Lower lobe of right lung (tissue), 2 donors: ENCODE data around the gene DNAJC22. TPM values are rescaled to one million over a fixed set of nuclear protein-coding genes. Genes with fewer than 3 reads are reported as not detected.
A peak's percentile ranks its signal among the peaks of the same experiment; 100 is the strongest.

Experiments
- ATAC-seq, 2 donors: fragments of 200-7000 bp; cut with Tn5 transposase; one replicate each; pipeline ENCODE4 v1.9.1; 2020 to 2022; ENCODE audit warnings: mild to moderate bottlenecking in 2 of 2, moderate library complexity in 2 of 2
- DNase-seq: peaks from one replicate; pipeline ENCODE4 v3.0.0-alpha.2; 2020
- H3K27ac ChIP-seq: fragments of 200-600 bp; one replicate; pipeline ENCODE4 v1.8.0; 2022
- H3K27me3 ChIP-seq: fragments of 200-600 bp; one replicate; pipeline ENCODE4 v1.8.0; 2022; ENCODE audit warnings: low read depth
- H3K36me3 ChIP-seq: fragments of 200-600 bp; one replicate; pipeline ENCODE4 v1.8.0; 2022; ENCODE audit warnings: mild to moderate bottlenecking
- H3K4me1 ChIP-seq: fragments of 200-600 bp; one replicate; pipeline ENCODE4 v1.8.0; 2022
- H3K4me3 ChIP-seq: fragments of 200-600 bp; one replicate; pipeline ENCODE4 v1.8.0; 2022; ENCODE audit warnings: mild to moderate bottlenecking
- H3K9me3 ChIP-seq: fragments of 200-600 bp; one replicate; pipeline ENCODE4 v1.8.0; 2022
- intact Hi-C: fragments of 100-400 bp; cut with DNase I; formaldehyde crosslinking; loops from one replicate; pipeline ENCODE4 v1.11.0; 2022
- long read RNA-seq: library from polyadenylated mRNA; unstranded; transcript quantifications from one replicate; pipeline ENCODE4 v2.0.0, GENCODE V29; 2021
- total RNA-seq: library from RNA; stranded (reverse); fragmentation: NEBNext Ultra II Directional; extraction: Animal tissue kit (Norgen Biotek cat#: 25700); gene quantifications from one replicate; pipeline ENCODE4 v1.2.1, GENCODE V29; 2021
- TF ChIP-seq, protein P1 (sequence below): fragments of 200-600 bp; IDR thresholded peaks from one replicate; pipeline ENCODE4 v1.8.0; 2022; ENCODE audit warnings: antibody characterized with exemption, mild to moderate bottlenecking
- donor health status: DM: no; HTN: yes; CAD: no; lungs with severe emphysema.

DNAJC22 gene
- 0.18 TPM for total RNA-seq
- long read RNA-seq: 0 reads

DNA sequence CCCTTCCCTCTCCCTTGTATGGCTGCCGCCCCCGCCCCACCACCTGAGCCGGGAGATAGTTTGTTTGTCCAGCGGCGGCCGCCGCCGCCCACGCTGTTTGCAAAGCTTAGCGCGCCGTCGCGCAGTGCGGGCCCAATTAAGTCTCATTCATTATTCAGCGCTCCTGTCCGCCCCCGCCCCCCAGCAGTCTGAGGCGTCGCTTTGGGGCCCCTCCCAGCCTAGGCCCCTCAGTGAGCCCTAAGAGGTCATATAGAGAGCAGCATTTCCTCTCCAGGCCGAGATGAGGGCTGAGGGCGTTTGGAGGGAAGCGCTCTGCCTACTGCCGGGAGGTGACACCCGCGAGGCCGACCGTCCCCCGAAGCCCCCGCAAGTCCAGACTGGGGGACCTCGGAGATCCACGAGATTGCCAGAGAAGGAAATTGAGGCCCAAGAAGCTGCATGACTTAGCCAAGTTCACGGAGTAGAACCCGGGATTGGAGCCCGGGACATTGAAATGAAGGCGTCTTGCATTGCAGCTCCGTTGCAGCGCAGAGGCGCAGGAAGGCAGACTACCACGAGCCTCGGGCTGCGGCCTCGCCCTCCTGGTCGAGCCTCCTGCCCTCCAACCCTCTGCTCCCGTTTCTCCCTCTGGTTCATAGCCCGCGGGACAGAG, at the start of gene DNAJC22:
Gene DNAJC22, plus strand, starts transcription at position 230 of the 652 bp plus-strand sequence. CDS start 1,985 bp downstream, outside the sequence.
- DNase-seq: no peak
- no peak within 1 kb of the TSS for H3K27ac ChIP-seq
- ATAC-seq: peak; percentile 2 to 24
- TF ChIP-seq, protein P1, sequence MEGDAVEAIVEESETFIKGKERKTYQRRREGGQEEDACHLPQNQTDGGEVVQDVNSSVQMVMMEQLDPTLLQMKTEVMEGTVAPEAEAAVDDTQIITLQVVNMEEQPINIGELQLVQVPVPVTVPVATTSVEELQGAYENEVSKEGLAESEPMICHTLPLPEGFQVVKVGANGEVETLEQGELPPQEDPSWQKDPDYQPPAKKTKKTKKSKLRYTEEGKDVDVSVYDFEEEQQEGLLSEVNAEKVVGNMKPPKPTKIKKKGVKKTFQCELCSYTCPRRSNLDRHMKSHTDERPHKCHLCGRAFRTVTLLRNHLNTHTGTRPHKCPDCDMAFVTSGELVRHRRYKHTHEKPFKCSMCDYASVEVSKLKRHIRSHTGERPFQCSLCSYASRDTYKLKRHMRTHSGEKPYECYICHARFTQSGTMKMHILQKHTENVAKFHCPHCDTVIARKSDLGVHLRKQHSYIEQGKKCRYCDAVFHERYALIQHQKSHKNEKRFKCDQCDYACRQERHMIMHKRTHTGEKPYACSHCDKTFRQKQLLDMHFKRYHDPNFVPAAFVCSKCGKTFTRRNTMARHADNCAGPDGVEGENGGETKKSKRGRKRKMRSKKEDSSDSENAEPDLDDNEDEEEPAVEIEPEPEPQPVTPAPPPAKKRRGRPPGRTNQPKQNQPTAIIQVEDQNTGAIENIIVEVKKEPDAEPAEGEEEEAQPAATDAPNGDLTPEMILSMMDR: no peak
- H3K4me3 ChIP-seq: peak within 1 kb of the TSS; percentile 45
- H3K9me3 ChIP-seq: no peaks in the 10 kb centered on the region
- H3K27me3 ChIP-seq: peaks cover 94% of the 10 kb centered on the region
- peaks cover 59% of the 10 kb centered on the region for H3K4me1 ChIP-seq
- intact Hi-C loops: no loop called here
- no peaks in the 10 kb centered on the region for H3K36me3 ChIP-seq

DNA sequence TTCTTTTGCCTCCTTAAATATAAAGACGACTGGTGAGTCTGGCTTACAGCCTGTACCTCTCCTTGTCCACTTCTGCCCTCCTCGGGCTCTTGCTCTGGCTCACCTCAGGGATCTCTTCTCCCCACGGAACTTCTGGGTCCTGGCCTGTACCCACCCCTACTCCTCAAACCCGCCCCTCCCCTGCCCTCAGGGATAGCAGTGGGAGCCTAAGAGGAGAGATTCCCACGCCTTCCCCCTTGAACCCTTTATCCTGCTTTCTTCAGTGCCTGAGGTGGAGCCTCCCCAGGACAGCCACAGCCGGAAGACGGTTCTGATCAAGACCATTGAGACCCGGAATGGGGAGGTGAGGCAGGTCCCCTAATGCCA, 49.0 kb upstream of the DNAJC22 start:
- no peaks in the 10 kb centered on the region for H3K36me3 ChIP-seq

DNA sequence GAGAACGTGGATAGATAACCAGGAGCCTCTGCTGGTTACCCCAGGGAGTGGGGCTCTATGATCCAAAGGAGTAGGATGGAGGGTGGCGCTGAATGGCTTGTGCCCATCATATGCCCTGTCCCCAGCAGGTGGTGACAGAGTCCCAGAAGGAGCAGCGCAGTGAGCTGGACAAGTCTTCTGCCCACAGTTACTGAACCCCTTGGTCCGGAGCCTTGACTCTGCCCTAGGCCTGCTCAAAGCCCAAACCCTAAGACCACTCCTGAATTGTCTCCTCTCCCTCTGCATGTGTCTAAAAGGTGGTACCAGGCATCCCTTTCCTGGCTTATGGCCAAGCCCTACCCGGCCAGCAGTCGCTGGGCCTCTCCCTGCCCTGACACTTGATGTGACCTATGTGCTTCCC, 48.5 kb upstream of the DNAJC22 start:
- no peak overlapping the region for H3K4me3 ChIP-seq
- no peaks in the 10 kb centered on the region for H3K36me3 ChIP-seq
- H3K27ac ChIP-seq: no peak overlapping the region
- TF ChIP-seq, protein P1: no peak
- no peaks in the 10 kb centered on the region for H3K9me3 ChIP-seq
- intact Hi-C loops: no loop called here
- ATAC-seq: peak in 1 of 2 donors; percentile 21
- no peak for DNase-seq
- peaks cover 75% of the 10 kb centered on the region for H3K27me3 ChIP-seq
- peaks cover 31% of the 10 kb centered on the region for H3K4me1 ChIP-seq

More for the DNA sequence above, 49.0 kb upstream of the DNAJC22 start:
- H3K4me1 ChIP-seq: peaks cover 36% of the 10 kb centered on the region
- peaks cover 75% of the 10 kb centered on the region for H3K27me3 ChIP-seq
- intact Hi-C loops: no loop called here
- ATAC-seq (no peak), DNase-seq (no peak)
- TF ChIP-seq, protein P1: no peak
- peak overlapping the region; percentile 37 for H3K4me3 ChIP-seq
- no peak overlapping the region for H3K27ac ChIP-seq
- no peaks in the 10 kb centered on the region for H3K9me3 ChIP-seq

DNA sequence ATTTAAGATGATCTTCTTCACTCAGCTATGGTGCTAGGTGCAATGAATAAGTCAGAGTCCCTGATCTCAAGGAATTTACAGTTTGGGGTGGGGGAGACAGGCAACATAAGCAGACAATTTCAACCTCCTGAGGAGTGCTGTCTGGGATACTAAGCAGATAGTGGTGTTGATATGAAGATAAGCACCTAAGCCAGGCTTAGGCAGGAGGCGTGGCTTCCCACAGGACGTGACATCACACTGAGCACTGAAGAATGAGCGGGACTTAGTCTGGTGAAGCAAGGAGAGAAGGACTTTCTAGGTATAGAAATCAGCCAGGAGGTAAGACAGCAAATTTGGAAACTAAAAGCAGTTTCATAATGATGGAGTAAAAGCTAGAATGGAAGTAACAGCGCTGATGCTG, 44.9 kb upstream of the DNAJC22 start:
- DNase-seq (no peak), ATAC-seq (no peak)
- TF ChIP-seq, protein P1: no peak
- no peaks in the 10 kb centered on the region for H3K9me3 ChIP-seq
- H3K4me1 ChIP-seq: peaks cover 10% of the 10 kb centered on the region
- H3K27me3 ChIP-seq: peaks cover 53% of the 10 kb centered on the region
- intact Hi-C loops: no loop called here
- no peak overlapping the region for H3K4me3 ChIP-seq
- H3K36me3 ChIP-seq: no peaks in the 10 kb centered on the region
- no peak overlapping the region for H3K27ac ChIP-seq

DNA sequence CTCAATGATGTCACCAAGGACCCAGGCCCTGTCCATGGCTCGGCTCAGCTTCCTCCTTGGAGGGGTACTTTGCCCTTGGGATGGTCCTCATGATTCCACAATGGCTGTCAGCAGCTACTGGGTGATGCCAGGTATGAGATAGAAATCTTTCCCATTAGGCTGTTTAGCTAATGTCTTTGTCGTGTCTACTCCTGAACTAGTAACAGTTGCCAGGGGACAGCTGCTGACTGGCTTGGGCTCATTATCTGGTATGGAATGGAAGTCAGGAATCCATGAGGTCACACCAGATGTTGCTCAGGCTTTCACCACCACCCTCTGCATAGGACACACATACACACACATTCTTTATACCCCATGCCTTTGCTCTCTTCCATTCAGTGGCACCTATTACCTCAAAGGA, 42.5 kb upstream of the DNAJC22 start:
- H3K4me3 ChIP-seq: no peak overlapping the region
- no peaks in the 10 kb centered on the region for H3K36me3 ChIP-seq
- TF ChIP-seq, protein P1: no peak
- H3K4me1 ChIP-seq: no peaks in the 10 kb centered on the region
- DNase-seq (no peak), ATAC-seq (no peak)
- peaks cover 35% of the 10 kb centered on the region for H3K27me3 ChIP-seq
- H3K27ac ChIP-seq: no peak overlapping the region
- intact Hi-C loops: no loop called here
- H3K9me3 ChIP-seq: no peaks in the 10 kb centered on the region
